Keratinocyte (primary cell): ENCODE data around the gene NDUFA3. TPM values are rescaled to one million over a fixed set of nuclear protein-coding genes. Genes with fewer than 3 reads are reported as not detected.

Source experiments
- DNase-seq: peaks from one replicate; pipeline ENCODE4 v3.0.0-alpha.2; 2011; ENCODE audit warnings: low read depth, missing footprints, low spot score
- FAIRE-seq: peaks from 2 replicates; lab custom pipeline; 2011; peaks lifted over from hg19 to GRCh38; lab: Jason Lieb, UNC
- H2AFZ ChIP-seq: 2 replicates; pipeline ENCODE4 v1.6.0; 2012; ENCODE audit warnings: low read length, control low read depth, inconsistent platforms; ENCODE audit not compliant: control insufficient read depth
- H3K27ac ChIP-seq: 2 replicates; pipeline ENCODE4 v1.5.1; 2011; ENCODE audit warnings: low read length; ENCODE audit not compliant: control insufficient read depth, insufficient read depth
- H3K27me3 ChIP-seq: 3 replicates; pipeline ENCODE4 v1.6.0; 2011; ENCODE audit warnings: low read length; ENCODE audit not compliant: control insufficient read depth, insufficient read depth; ENCODE audit errors: extremely low read depth
- H3K36me3 ChIP-seq, 2 experiments: 2 replicates in 1 of 2; 3 replicates in 1 of 2; pipeline ENCODE4 v1.5.1; 2011; ENCODE audit warnings: low read length in 2 of 2, mild to moderate bottlenecking in 1 of 2; ENCODE audit not compliant: control insufficient read depth in 2 of 2, insufficient read depth in 2 of 2; ENCODE audit errors: extremely low read depth in 1 of 2
- H3K4me1 ChIP-seq: 3 replicates; pipeline ENCODE4 v1.5.1; 2011; ENCODE audit warnings: low read length; ENCODE audit not compliant: control insufficient read depth, insufficient read depth; ENCODE audit errors: extremely low read depth
- H3K4me2 ChIP-seq: 3 replicates; pipeline ENCODE4 v1.6.0; 2011; ENCODE audit warnings: low read depth, low read length; ENCODE audit not compliant: control insufficient read depth, insufficient read depth; ENCODE audit errors: extremely low read depth
- H3K4me3 ChIP-seq, 3 experiments: fragments of 200-600 bp in 1 of 3; sonication (generic) in 1 of 3; 2 replicates in 2 of 3; 3 replicates in 1 of 3; pipeline ENCODE4 v1.5.1; 2011 to 2016; ENCODE audit warnings: low read length in 3 of 3, mild to moderate bottlenecking in 3 of 3, control low read depth in 2 of 3, inconsistent platforms in 1 of 3, low read depth in 1 of 3, mixed read lengths in 1 of 3, mixed run types in 1 of 3, moderate library complexity in 1 of 3; ENCODE audit not compliant: control insufficient read depth in 2 of 3, insufficient read depth in 2 of 3; ENCODE audit errors: extremely low read depth in 1 of 3
- H3K79me2 ChIP-seq: 2 replicates; pipeline ENCODE4 v1.6.0; 2012; ENCODE audit warnings: low read length; ENCODE audit not compliant: control insufficient read depth, insufficient read depth
- H3K9ac ChIP-seq: 3 replicates; pipeline ENCODE4 v1.6.0; 2011; ENCODE audit warnings: low read length; ENCODE audit not compliant: control insufficient read depth, insufficient read depth; ENCODE audit errors: extremely low read depth
- H3K9me1 ChIP-seq: 3 replicates; pipeline ENCODE4 v1.6.0; 2011; ENCODE audit warnings: low read length; ENCODE audit not compliant: control insufficient read depth, insufficient read depth; ENCODE audit errors: extremely low read depth
- H3K9me3 ChIP-seq: 2 replicates; pipeline ENCODE4 v1.5.1; 2012; ENCODE audit warnings: low read depth, low read length; ENCODE audit not compliant: control insufficient read depth
- H4K20me1 ChIP-seq: 3 replicates; pipeline ENCODE4 v1.6.0; 2011; ENCODE audit warnings: low read length; ENCODE audit not compliant: control insufficient read depth, insufficient read depth; ENCODE audit errors: extremely low read depth
- CTCF ChIP-seq, 3 experiments: IDR thresholded peaks in 1 of 3; conservative IDR thresholded peaks in 1 of 3; optimal IDR thresholded peaks in 1 of 3; 2 replicates in 2 of 3; 3 replicates in 1 of 3; pipeline versions ENCODE3 to v1.5.1; 2011; ENCODE audit warnings: low read length in 3 of 3, mild to moderate bottlenecking in 3 of 3, moderate library complexity in 2 of 3, control low read depth in 1 of 3, inconsistent platforms in 1 of 3; ENCODE audit not compliant: insufficient read depth in 2 of 3; ENCODE audit errors: extremely low read depth in 1 of 3
- EZH2 ChIP-seq: IDR thresholded peaks from one replicate; pipeline ENCODE4 v1.6.1; 2012; ENCODE audit warnings: inconsistent platforms, mild to moderate bottlenecking, low read length, moderate library complexity
- dilution Hi-C: fragments of 300-500 bp; cut with MboI; formaldehyde crosslinking; loops from one replicate; pipeline ENCODE4 v1.7.0; 2020; ENCODE audit warnings: low sequenced_read_pairs; ENCODE audit not compliant: extremely low pct_ligation_motif_present
- polyA plus RNA-seq, 5 experiments: library from polyadenylated mRNA; depleted of rRNA in 3 of 5; stranded (reverse) in 3 of 5; stranded (forward) in 1 of 5; unstranded in 1 of 5; fragments of >200 nt; gene quantifications; 1 replicate in 1 of 5; 2 replicates in 3 of 5; 3 replicates in 1 of 5; pipeline versions ENCODE4 v1.2.1 to v1.2.3, GENCODE V29; 2011 to 2012; ENCODE audit warnings: missing spikeins in 2 of 5, low read depth in 1 of 5, low replicate concordance in 1 of 5

NDUFA3 gene
- polyA plus RNA-seq, 1 donor (not counting 4 experiments of a cell fraction or from before 2014, with no cell fraction given), result 41.9 TPM

GRCh38 chr19:54107876-54108490 is 5.3 kb downstream of the NDUFA3 start:
- peaks cover 15 to 23% of the 10 kb centered on the region in 2 experiments for H3K36me3 ChIP-seq
- DNase-seq (no peak), FAIRE-seq (no peak)

GRCh38 chr19:54108496-54108895 is 5.8 kb downstream of the NDUFA3 start:
- Histone ChIP-seq H3K9me1 (no peaks in the 10 kb centered on the region), H3K4me1 (no peaks in the 10 kb centered on the region), H4K20me1 (peaks cover 3% of the 10 kb centered on the region), H3K9ac (no peak overlapping the region), H2AFZ (no peak overlapping the region), H3K9me3 (no peaks in the 10 kb centered on the region), H3K4me2 (no peak overlapping the region), H3K27me3 (no peaks in the 10 kb centered on the region), H3K36me3 (peaks cover 15 to 23% of the 10 kb centered on the region in 2 experiments), H3K4me3 (no peak overlapping the region), H3K27ac (no peak overlapping the region), H3K79me2 (peaks cover 9% of the 10 kb centered on the region)
- TF ChIP-seq CTCF (optimal IDR thresholded peaks at IDR 0.05 in 1 of 3, IDR thresholded peaks at IDR 0.05 in 1 of 3, conservative IDR thresholded peaks at IDR 0.05 in 1 of 3; ENCODE audit: extremely low read depth in 1 of 3, insufficient read depth in 2 of 3, low read length in 3 of 3), result no peak
- TF ChIP-seq EZH2, result no peak
- FAIRE-seq (no peak), DNase-seq (no peak)
- dilution Hi-C loops, result no loop called here

More at GRCh38 chr19:54107876-54108490, 5.3 kb downstream of the NDUFA3 start:
- no peak overlapping the region for H3K4me3 ChIP-seq
- TF ChIP-seq EZH2, result no peak
- TF ChIP-seq CTCF (optimal IDR thresholded peaks at IDR 0.05 in 1 of 3, IDR thresholded peaks at IDR 0.05 in 1 of 3, conservative IDR thresholded peaks at IDR 0.05 in 1 of 3; ENCODE audit: extremely low read depth in 1 of 3, insufficient read depth in 2 of 3, low read length in 3 of 3), result no peak
- H3K9me1 ChIP-seq, result no peaks in the 10 kb centered on the region
- peaks cover 3% of the 10 kb centered on the region for H4K20me1 ChIP-seq
- H3K9me3 ChIP-seq, result no peaks in the 10 kb centered on the region
- no peak overlapping the region for H2AFZ ChIP-seq
- no peaks in the 10 kb centered on the region for H3K27me3 ChIP-seq
- no peak overlapping the region for H3K9ac ChIP-seq
- H3K4me1 ChIP-seq, result no peaks in the 10 kb centered on the region
- no peak overlapping the region for H3K27ac ChIP-seq
- H3K79me2 ChIP-seq, result peaks cover 14% of the 10 kb centered on the region
- H3K4me2 ChIP-seq, result no peak overlapping the region
- dilution Hi-C loops, result no loop called here
